Prostate gland (tissue), 2 donors: ENCODE results near the gene BOD1L1.

Source experiments
- POLR2A ChIP-seq: fragments of 450-650 bp; IDR thresholded peaks from one replicate; pipeline ENCODE4 v1.6.1; 2016; ENCODE audit warnings: antibody characterized with exemption, mild to moderate bottlenecking
- POLR2AphosphoS5 ChIP-seq: sonication (generic); formaldehyde crosslinking; IDR thresholded peaks from one replicate; pipeline ENCODE4 v1.6.1; 2017; ENCODE audit warnings: antibody characterized with exemption
- TF ChIP-seq, protein P1 (sequence below), 4 experiments: fragments of 200-600 bp in 2 of 4; fragments of 450-650 bp in 2 of 4; sonication (generic) in 2 of 4; IDR thresholded peaks; 1 replicate in 3 of 4; 2 replicates in 1 of 4; pipeline ENCODE4 v1.5.1; 2016 to 2019; ENCODE audit warnings: antibody characterized with exemption in 4 of 4, mild to moderate bottlenecking in 2 of 4, moderate library complexity in 2 of 4

DNA sequence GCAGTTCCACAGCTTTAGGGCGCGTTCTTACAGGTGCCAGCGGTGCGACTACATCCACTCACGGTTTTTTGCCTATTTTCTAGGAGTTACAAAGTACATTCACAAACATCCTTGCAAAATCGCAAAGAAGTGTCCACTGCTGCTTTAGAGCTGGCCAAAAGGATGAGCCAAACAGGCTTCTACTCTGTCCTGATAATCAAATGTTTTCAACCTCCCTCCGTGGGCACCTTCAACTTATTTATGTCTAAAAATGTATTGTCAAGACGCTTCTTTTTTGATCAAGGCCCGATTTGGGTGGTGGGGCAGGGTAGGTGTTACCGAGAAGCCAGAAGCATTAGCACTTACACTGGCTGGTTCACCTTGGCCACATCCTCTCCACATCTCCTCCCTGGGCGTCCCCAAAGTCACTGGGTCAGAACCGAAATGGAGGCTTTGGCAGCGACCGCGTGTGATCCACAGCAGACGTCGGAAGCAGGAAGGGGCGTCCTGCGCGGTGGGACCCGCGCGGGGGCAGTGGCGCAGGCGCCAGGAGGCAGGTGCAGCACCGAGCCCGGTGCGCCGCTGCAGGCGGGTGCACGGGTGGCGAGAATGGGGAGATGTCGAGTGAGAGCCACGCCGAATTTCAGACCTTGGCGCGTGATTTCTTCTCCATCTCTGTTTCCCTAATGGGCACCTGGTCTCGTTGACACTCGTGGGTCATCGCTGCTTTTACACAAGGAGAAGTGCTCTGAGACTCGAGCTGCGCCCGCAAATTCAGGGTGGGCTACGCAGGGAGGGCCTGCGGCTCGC is 100.1 kb downstream of the BOD1L1 start:
- TF ChIP-seq, protein P1, sequence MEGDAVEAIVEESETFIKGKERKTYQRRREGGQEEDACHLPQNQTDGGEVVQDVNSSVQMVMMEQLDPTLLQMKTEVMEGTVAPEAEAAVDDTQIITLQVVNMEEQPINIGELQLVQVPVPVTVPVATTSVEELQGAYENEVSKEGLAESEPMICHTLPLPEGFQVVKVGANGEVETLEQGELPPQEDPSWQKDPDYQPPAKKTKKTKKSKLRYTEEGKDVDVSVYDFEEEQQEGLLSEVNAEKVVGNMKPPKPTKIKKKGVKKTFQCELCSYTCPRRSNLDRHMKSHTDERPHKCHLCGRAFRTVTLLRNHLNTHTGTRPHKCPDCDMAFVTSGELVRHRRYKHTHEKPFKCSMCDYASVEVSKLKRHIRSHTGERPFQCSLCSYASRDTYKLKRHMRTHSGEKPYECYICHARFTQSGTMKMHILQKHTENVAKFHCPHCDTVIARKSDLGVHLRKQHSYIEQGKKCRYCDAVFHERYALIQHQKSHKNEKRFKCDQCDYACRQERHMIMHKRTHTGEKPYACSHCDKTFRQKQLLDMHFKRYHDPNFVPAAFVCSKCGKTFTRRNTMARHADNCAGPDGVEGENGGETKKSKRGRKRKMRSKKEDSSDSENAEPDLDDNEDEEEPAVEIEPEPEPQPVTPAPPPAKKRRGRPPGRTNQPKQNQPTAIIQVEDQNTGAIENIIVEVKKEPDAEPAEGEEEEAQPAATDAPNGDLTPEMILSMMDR (IDR thresholded peaks at IDR 0.05), result no peak
- TF ChIP-seq POLR2AphosphoS5 (no peak), POLR2A (no peak)
